Choroid plexus epithelial cell (primary cell): Measurements from ENCODE around the gene PDE9A.

ENCODE experiments used
- DNase-seq: peaks from one replicate; pipeline ENCODE4 v3.0.0-alpha.2; 2010; ENCODE audit warnings: low read depth
- H3K4me3 ChIP-seq: 2 replicates; pipeline ENCODE4 v1.5.1; 2011; ENCODE audit warnings: low read depth, mild to moderate bottlenecking, control low read depth, low read length, moderate library complexity
- TF ChIP-seq, protein P1 (sequence below): conservative IDR thresholded peaks from 2 replicates; pipeline ENCODE4 v1.5.1; 2011; ENCODE audit warnings: low read depth, mild to moderate bottlenecking, control low read depth, inconsistent platforms, low read length, moderate library complexity

The PDE9A gene

DNA sequence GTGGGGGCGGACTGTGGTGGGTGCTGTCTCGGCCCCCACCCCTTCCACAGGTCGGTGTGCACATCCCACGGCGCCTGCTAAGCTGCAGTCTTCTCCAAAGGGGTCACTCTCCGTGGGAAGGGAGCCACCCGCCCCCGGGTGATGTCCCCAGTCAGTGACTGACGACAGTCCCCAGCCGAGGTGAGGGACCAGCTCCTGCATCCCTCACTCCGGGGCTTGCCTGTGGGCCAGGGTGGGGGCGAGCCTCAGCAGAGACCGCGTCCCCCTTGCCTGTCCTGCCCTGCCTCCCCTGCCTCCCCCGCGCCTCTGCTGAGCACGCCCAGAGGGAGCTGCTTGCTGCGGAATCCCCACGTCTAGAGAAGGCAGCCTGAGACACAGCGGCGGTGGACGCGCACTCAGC is 35.9 kb upstream of the PDE9A start:
- TF ChIP-seq, protein P1, sequence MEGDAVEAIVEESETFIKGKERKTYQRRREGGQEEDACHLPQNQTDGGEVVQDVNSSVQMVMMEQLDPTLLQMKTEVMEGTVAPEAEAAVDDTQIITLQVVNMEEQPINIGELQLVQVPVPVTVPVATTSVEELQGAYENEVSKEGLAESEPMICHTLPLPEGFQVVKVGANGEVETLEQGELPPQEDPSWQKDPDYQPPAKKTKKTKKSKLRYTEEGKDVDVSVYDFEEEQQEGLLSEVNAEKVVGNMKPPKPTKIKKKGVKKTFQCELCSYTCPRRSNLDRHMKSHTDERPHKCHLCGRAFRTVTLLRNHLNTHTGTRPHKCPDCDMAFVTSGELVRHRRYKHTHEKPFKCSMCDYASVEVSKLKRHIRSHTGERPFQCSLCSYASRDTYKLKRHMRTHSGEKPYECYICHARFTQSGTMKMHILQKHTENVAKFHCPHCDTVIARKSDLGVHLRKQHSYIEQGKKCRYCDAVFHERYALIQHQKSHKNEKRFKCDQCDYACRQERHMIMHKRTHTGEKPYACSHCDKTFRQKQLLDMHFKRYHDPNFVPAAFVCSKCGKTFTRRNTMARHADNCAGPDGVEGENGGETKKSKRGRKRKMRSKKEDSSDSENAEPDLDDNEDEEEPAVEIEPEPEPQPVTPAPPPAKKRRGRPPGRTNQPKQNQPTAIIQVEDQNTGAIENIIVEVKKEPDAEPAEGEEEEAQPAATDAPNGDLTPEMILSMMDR: no peak
- no peak overlapping the region for H3K4me3 ChIP-seq
- DNase-seq: no peak

DNA sequence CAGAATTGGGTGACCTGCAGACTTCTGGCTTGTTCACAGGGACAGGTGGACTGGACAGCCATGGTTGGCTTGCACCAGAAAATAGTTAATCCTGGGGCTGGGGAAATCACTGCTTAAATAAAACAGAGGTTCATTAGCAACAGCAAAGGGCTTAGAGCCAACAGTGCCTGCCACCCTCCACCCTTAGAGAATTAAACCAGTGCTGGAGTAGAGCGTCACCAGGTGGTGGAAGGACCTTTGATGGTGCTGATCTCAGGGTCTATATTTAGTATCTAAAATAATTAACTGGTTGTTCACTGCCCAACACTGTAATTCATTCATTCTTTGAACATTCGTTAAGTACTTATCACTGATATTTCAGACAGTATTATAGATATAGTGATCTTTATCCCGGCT is 34.7 kb upstream of the PDE9A start:
- no peak overlapping the region for H3K4me3 ChIP-seq
- no peak for DNase-seq
- TF ChIP-seq, protein P1: no peak

DNA sequence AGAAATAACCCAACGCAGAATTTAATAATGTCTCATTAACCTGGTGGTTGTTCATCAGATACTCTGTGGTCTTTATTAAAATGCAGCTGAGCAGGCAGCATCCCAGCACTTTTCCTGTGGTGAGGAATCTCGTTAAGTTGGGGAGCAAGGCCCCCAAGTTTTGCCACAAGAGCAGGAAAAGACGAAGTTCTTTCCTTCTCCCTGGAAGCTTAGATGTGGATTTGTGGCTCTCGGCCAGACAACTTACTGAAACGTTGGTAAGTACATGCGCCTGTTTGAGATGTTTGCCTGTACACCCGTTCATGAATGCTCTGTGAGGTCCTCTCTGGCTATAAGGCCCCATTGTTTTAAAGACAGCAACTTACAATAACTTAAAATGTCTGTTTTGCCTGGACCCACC is 34.3 kb upstream of the PDE9A start:
- H3K4me3 ChIP-seq: no peak overlapping the region
- TF ChIP-seq, protein P1: no peak
- DNase-seq: no peak

DNA sequence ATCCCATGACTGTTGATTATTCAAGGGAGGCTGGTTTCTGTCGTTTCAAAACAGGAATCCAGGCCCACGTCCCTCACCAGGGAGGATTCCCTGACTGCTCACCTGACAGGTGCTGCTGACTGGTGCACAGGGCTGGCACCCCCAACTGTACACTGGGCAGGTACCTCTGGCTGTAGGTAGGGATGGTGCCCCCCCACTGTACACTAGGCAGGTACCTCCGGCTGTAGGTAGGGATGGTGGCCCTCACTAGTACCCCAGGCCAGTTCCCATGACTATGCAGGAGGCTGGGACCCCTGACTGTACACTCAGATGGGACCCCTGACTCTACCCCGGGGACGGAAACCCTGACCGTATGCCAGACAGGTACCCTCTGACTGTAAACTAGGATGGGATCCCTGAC is 33.6 kb upstream of the PDE9A start:
- TF ChIP-seq, protein P1: no peak
- H3K4me3 ChIP-seq: no peak overlapping the region
- no peak for DNase-seq

DNA sequence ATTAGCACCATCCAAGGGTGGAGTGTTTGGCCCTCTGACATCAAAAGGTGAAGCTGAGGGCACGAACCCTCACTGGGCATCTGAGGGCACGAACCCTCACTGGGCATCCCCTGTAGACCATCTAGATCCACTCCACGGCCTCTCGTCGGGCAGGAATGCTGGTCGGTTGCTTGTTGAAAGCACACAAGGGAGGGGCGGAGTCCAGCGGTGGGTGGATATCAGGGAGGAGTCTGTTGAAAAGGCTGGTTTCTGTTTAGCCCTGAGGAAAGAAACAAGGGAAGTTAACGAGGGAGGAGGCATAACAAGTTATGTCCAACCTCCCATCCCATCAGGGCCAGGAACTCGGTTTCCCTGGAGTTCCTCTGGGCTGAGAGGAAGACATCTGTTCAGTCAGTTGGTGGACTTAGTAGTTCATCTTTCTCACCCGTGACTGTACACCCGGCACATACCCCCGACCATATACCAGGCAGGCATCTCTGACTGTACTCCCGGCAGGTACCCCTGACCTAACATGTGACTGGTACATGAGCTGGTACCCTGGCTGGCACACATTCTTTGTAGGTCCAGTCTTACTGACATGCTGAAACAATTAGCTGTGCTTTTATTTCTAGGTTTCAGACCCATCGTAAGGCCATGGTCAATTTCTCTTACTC is 32.1 kb upstream of the PDE9A start:
- no peak for DNase-seq
- no peak overlapping the region for H3K4me3 ChIP-seq
- TF ChIP-seq, protein P1: no peak

DNA sequence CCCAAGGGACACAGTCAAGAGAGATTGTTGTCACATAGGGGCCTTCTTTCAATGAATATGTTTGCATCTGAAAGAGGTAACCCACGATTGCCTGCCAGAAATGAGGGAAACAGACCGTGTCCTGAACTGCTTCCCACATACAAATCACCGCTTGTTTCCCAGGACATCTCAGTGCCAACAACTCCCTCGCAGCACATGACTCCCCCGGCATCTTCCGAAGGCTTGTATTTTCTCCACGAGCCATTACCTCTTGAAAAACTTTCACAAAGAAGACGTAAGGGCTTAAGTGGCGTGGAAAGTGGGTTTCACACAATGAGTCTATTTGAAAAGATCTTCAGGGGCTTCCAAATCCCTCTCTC is 31.6 kb upstream of the PDE9A start:
- H3K4me3 ChIP-seq: no peak overlapping the region
- TF ChIP-seq, protein P1: no peak
- no peak for DNase-seq

DNA sequence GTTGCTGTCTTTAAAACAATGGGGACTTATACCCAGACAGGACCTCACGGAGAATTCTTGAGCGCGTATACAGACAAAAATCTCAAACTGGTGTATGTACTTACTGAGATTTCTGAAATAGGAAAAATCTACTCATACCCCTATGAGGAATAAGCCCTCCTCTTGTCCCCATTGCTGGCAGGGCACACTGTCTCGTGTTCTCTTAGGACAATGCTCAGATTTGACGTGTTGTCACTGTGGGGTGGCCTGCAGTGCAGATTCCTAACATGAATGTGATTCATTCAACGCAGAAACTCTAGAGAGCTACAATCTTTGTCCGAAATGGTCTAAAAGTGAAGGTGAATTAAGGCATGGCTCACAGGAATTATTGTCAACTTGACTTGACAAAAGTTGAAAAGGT is 31.1 kb upstream of the PDE9A start:
- TF ChIP-seq, protein P1: no peak
- no peak overlapping the region for H3K4me3 ChIP-seq
- DNase-seq: no peak
